Omental fat pad (tissue), 4 donors: Measurements from ENCODE around the gene CDC42EP5. TPM values are rescaled to one million over a fixed set of nuclear protein-coding genes. Genes with fewer than 3 reads are reported as not detected.

ENCODE experiments used
- ATAC-seq: fragments of 150-250 bp; one replicate; pipeline ENCODE4 v1.9.1; 2016; ENCODE audit warnings: mild to moderate bottlenecking, moderate library complexity; ENCODE audit not compliant: low FRiP score
- DNase-seq: peaks from one replicate; pipeline ENCODE4 v3.0.0-alpha.2; 2019; ENCODE audit warnings: low spot score
- CTCF ChIP-seq, 3 donors: fragments of 450-650 bp; IDR thresholded peaks; one replicate each; pipeline ENCODE4 v1.5.1; 2016 to 2017; ENCODE audit warnings: antibody characterized with exemption in 3 of 3, mild to moderate bottlenecking in 3 of 3, moderate library complexity in 2 of 3
- total RNA-seq, 4 donors: library from RNA; depleted of rRNA; stranded (reverse); fragments of >200 nt; gene quantifications; one replicate each; pipeline ENCODE4 v1.1.0, GENCODE V29; 2016

CDC42EP5 gene
- total RNA-seq, 4 donors from 2014 or later: 12.1 to 24.1 (median 17.4) TPM

- DNase-seq (no peak), ATAC-seq (no peak)
- no peak for TF ChIP-seq CTCF (IDR thresholded peaks at IDR 0.05)
Observed at GRCh38 chr19:54458648-54459281, 14.3 kb downstream of the CDC42EP5 start.

GRCh38 chr19:54457773-54458647, 15.1 kb downstream of the CDC42EP5 start:
- TF ChIP-seq CTCF (IDR thresholded peaks at IDR 0.05): no peak
- DNase-seq: no peak
- ATAC-seq: no peak

DNA sequence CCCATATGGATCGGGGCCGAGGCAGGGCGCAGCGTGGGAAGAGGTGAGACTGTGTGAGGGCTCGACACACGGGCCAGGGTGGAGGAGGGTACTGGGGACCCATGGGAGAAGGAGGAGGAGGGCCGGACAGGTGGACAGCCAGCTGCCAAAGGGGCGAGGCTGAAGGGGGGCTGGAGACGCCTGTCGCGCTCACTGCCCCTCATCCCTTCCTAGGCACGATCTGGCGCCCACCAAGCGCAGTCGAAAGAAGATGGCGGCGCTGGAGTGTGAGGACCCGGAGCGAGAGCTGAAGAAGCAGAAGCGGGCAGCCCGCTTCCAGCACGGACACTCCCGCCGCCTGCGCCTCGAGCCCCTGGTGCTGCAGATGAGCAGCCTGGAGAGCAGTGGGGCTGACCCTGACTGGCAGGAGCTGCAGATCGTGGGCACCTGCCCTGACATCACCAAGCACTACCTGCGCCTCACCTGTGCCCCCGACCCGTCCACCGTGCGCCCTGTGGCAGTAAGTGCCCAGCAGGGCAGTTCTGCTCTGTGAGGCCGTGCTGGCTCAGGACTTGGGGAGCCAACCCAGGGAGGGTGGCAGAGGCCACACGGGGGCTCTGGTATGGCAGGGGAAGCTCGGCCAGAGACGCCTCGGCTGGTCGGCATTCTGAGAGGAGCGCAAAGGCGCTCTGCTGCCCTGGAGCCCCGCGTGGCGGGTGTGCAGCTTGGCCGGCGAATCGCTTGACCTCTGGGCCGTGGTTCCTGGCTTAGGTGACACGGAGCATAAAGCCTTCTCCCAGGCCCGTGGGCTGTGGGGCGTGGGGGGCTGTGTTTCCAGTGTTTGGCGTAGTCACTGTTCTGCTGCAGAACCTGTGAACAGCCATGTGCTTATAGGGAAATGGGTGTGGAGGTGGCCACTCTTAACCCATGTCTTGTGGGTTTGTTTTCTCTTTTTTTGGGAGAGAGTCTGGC, 16.4 kb downstream of the CDC42EP5 start:
- TF ChIP-seq CTCF (IDR thresholded peaks at IDR 0.05): no peak
- no peak for DNase-seq
- no peak for ATAC-seq

DNA sequence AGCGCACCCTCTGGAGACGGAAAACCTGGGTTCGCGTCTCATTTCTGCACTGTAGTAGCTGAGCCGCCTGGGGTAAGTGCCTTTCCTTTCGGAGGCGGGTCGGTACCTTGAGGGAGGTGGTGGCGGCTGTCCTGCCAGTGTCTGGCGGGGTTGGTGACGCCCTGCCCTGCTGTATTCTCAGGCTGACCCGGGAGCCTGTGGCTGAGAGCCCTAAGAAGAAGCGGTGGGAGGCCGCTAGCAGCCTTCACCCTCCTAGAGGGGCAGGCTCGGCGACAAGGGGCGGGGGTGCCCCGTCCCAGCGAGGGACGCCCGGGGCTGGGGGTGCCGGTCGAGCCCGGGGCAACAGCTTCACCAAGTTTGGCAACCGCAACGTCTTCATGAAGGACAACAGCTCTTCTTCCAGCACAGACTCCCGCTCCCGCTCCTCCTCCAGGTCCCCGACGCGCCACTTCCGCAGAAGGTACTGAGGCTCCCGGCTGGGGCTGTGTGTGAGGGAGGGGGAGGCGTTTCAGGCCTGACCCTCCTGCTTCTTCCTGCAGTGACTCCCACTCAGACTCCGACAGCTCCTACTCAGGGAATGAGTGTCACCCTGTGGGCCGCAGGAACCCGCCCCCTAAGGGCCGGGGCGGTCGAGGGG, 17.2 kb downstream of the CDC42EP5 start:
- ATAC-seq: no peak
- no peak for TF ChIP-seq CTCF (IDR thresholded peaks at IDR 0.05)
- no peak for DNase-seq

GRCh38 chr19:54454781-54455675, 18.1 kb downstream of the CDC42EP5 start:
- DNase-seq (no peak), ATAC-seq (no peak)
- no peak for TF ChIP-seq CTCF (IDR thresholded peaks at IDR 0.05)
